NCI-H748 (cell line): ENCODE measurements around the gene NGRN.
"Not testable (repeated sequence)": the region's sequence is repeated elsewhere in the genome, so short reads cannot be mapped to it uniquely, and the experiment has no call there.

ENCODE experiments used
- DNase-seq: peaks from one replicate; lab custom pipeline; 2025; ENCODE audit not compliant: unreplicated experiment; lab: John Stamatoyannopoulos, UW

NGRN gene

DNA sequence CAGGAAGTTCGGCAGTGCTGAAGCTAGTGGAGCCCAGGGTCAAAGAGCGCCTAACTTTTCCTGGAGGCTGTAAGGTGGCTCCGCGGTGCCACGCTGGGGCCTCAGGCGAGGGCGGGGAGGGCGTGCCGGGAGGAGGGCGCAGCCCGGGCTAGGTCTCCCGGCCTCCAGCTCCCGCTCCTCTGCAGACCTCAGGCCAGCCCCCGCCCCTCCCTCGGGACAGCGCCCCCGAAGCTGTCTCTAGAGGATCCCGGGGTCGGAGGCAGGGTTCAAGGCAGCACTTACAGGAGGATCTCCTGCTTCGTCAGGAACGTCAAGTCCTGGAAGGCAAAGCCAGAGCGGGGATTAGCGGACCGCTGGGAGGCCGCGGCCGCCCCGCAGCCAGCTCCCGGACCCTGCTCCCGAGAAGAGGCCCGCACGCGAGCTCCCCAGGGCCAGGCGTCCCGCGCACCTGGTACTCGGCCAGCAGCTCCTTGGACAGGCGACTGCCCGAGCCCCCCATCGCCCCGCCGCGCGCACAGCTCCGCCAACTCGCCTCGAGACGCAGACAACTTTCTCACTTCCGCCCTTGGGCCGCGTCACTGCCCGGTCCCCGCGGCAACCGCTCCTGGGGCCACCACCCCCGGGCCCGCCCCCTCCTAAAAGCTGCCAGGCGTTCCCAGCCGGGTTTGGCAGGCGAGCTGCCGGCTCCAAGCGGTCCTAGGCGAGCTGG is 31.9 kb upstream of the NGRN start, which contains the start of gene CIB1:
CIB1 (minus strand) TSS at position 555 of the 709 bp plus-strand sequence; CDS start at position 499, 56 bp downstream.
- peak; percentile 89 for DNase-seq

DNA sequence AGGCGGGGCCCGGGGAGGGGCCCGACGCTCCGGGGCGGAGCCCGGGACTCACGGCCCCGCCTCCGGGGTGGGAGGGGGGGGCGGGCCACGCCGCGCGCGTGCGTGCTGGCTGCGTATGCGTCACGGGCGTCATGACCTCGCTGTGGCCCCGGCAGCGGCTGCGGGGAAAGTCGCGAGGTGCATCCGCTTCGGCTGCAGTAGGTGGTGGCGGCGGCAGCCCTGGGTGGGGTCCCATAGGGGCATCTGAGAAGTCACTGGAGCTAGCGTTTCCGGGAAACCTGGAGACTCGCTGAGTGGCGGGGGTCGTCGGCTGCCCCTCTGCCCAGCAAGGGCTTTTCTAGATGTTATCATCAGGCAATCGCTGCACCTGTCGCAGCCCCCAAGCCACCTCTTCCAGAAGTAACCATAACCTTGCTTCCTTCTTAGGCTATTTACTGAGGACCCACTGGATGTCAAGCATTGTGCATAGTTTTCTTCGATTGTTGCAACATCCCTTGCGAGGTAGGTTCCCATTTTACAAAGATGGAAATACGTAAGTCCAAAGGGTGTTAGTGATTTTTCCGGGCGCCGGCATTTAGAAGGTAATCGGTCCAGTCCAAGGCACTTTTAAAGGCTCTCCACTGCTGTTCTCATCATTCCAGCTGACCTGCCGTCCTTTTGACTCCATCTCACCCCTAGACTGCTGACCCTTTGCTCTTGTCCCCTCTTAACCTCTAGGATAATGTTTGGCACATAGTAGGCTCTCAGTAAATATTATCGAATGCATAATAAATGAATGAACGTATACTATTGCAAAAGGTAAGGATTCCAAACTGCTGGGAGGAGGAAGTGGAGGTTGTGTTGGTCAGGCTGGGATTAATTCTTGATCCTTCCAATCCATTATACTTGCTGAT is 31.1 kb upstream of the NGRN start, which contains the start of gene GDPGP1:
GDPGP1 (plus strand) TSS at position 114 of the 893 bp plus-strand sequence. CDS start 6,700 bp downstream, outside the sequence.
- DNase-seq = no peak

DNA sequence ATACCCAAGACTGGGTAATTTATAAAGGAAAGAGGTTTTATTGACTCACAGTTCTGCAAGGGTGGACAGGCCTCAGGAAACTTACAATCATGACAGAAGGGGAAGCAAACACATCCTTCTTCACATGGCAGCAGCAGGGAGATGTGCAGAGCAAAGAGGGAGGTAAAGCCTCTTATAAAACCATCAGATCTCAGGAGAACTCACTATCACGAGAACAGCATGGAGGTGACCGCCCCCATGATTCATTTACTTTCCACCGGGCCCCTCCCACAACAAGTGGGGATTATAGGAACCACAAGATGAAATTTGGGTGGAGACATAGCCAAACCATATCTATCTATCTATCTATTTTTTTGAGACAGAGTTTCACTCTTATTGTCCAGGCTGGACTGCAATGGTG is 26.1 kb upstream of the NGRN start:
- no peak for DNase-seq

- DNase-seq = no peak
These were observed 24.6 kb upstream of the NGRN start for GRCh38 chr15:90240856-90241255.

- no peak for DNase-seq
These were observed 23.9 kb upstream of the NGRN start for GRCh38 chr15:90241343-90242192.

DNA sequence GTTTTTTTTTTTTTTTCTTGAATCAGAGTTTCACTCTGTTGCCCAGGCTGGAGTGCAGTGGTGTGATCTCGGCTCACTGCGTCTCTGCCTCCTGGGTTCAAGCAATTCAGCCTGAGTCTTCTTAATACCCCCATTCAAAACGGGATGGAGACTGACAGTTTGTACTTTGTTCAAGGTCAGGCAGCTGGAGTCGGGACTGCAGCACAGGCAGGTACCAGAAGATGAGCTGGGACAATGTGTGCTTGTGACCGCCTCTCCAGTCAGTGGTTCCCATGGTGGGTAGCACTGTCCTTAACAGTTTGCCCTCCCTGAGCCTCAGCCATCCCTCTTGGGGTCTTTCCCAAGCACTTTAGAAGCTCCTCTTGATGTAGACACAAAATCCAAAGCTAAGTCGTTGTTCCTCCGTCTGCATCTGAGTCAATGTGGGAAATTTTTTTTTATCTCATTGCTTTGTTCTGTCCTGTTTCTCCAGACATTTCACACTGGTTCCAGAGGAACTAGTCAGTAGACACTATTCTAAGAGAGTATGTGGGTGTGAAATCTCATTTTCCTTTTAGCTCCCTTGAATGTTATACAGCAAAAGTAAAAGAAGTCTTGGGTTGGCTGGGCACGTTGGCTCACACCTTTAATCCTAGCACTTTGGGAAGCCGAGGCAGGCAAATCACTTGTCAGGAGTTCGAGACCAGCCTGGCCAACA is 21.4 kb upstream of the NGRN start:
- DNase-seq = no peak

GRCh38 chr15:90248789-90249202 is 16.7 kb upstream of the NGRN start:
- DNase-seq = no peak

DNA sequence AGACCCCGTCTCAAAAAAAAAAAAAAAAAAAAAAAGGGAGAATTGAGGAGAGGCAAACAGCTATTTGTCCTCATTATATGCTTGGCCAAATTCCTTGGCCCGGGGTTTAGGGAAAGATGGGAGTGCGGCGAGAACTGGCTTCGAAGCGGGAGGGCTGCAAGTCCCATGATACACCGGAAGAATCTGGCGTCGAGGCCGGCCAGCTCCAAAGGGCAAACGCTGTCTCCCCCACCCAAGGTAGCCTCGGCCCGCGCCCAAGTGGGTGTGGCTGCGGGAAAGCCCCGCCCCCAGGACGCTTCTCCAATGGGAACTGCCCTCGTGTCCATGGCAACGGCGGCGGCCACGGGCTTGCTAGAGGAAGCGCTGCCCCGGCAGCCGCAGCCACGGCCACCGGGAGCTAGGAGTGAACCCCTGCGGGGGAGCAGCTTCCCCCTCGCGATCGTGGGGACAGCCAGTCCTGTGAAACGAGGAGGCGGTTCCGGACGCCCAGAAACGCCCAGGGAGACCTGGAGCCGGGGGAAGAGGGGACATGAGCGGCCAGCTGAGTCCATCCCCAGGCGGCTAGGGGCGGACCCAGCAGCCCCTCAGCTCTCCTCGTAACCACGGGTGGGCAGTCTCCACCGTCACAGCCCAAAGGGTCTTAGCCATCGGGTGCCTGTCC is 16.1 kb upstream of the NGRN start, which contains the start of gene TTLL13:
TTLL13 (plus strand) TSS at position 354 of the 661 bp plus-strand sequence. CDS start 1,075 bp downstream, outside the sequence.
- peak; percentile 91 for DNase-seq

- no peak for DNase-seq
These were observed 7.7 kb upstream of the NGRN start for GRCh38 chr15:90257776-90258175.

- no peak for DNase-seq
These were observed 5.9 kb upstream of the NGRN start for GRCh38 chr15:90259524-90259923.

- DNase-seq = not testable (repeated sequence)
These were observed 4.7 kb upstream of the NGRN start for GRCh38 chr15:90260731-90261130.

DNA sequence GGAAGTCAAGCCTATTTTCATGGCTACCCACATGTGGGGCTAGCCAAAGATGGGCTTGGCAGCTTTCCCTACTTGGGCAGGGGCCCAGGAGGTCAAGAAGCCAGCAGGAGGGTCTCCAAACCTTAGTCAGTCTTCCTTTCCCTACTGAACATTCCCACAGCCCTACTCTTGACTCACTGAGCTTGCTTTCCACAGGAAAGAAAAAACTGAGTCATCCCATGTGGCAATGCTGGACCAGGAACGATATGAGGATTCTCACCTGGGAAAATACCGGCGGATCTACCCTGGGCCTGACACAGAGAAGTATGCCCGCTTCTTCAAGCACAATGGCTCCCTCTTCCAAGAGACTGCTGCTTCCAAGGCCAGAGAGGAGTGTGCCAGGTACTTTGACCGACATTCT is 3.7 kb upstream of the NGRN start:
- no peak for DNase-seq

- DNase-seq = no peak
These were observed 3.0 kb upstream of the NGRN start for GRCh38 chr15:90262426-90262825.

DNA sequence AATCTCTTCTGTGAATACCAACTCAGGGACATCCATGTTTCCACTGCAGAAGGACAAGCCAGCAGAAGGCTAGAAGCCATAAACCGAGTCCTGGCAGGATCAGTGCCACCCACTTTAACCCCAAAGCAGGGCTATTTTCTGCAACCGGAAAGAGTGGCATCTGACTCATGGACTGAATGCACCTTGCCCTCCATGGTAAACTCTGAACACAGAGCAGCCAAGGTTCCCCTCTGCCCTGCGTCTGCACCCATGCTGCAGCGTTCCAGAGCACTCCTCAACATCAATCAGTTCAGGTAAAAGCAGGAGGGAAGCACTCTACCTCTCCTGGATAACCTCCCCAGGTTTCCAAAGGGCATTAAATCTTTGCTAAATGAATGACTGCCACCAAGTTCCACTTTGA is 801 bp upstream of the NGRN start:
- peak; percentile 9 for DNase-seq

DNA sequence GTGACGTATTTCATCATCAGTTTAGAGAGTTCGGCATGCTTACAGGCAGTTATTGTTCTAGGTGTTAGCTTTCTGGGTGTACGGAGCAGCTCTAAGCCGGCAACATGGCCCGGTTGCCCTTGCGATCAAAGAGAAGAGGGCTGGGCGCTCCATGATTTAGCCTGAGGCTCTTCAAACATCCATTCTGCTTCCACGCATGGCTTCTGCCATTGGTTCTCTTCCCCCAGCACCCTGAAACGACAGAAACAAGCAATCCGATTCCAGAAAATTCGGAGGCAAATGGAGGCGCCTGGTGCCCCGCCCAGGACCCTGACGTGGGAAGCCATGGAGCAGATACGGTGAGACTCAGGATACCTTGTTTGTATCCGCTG is 574 bp downstream of the NGRN start:
- DNase-seq = peak; percentile 68

DNA sequence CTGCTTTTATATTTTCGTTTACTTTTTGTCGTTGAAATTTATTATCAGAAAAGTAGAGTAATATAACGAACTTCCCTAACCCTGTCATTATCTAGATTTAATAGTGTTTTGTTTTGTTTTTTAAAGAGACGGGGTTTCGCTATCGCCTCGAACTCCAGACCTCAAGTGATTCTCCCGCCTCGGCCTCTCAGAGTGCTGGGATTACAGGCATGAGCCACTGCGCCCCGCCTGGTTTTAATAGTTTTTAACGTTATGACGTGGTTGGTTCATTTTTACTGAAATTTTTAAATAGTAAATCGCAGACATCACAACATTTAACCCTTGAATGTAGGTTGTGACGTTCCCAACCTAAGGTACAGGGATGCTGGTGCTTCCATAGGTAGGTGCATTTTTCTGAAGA is 1.0 kb downstream of the NGRN start:
- DNase-seq = peak; percentile 23

DNA sequence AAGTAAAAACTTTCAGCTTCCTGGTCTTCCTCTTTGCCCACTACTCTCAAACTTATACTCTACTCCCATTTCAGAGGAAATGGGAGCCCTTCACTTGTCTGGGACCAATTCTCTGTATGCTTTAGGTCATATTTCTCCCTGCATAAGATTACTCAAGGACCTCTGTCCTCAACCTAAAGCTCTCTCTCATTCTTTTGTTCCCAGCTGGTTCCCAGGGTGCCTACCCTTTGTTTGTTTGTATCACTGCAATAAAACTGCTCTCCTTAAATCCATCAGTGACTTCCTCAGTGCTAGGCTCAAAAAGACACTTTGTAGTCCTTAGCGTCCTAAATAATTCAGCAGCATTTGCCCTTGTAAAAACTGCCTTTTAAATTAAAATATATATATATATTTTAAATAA is 2.9 kb downstream of the NGRN start:
- peak; percentile 32 for DNase-seq

- no peak for DNase-seq
These were observed 5.2 kb downstream of the NGRN start for GRCh38 chr15:90270502-90271150.

- DNase-seq = no peak
These were observed 6.1 kb downstream of the NGRN start for GRCh38 chr15:90271459-90272166.
